Dermis microvascular lymphatic vessel endothelial cell (primary cell): Measurements from ENCODE around the gene MAP3K20. TPM values are rescaled to one million over a fixed set of nuclear protein-coding genes. Genes with fewer than 3 reads are reported as not detected.
"Not testable (repeated sequence)": the region's sequence is repeated elsewhere in the genome, so short reads cannot be mapped to it uniquely, and the experiment has no call there.

Experiments used
- DNase-seq, 2 donors: peaks; one replicate each; pipeline versions ENCODE4 v3.0.0 to v3.0.0-alpha.2; 2010; ENCODE audit warnings: low read depth in 2 of 2
- total RNA-seq: library from RNA; depleted of rRNA; stranded (reverse); fragments of >200 nt; gene quantifications from 2 replicates; pipeline ENCODE4 v1.2.1, GENCODE V29; 2014

The MAP3K20 gene
- total RNA-seq, 1 donor from 2014 or later = 27.2 TPM

DNA sequence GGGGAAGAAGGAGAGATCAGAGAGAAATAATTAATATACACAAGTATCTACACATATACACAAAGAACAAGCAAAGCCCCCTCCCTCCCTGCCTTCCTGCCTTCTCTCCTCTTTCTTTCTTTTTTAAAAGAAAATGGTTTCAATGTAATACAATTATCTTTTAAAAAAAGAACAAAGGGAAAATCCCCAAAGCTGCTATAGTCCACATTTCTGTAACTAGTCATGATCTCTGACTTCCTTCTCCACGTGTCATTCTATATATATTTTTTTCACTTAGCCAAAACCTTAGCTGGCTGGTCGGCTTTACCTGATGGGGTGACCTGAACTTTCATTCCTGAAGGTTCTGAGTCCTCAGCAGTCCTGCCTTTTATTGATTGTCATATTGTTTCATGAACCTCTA lies 44.3 kb downstream of the MAP3K20 start:
- DNase-seq = no peak

GRCh38 chr2:173122936-173123335 lies 47.3 kb downstream of the MAP3K20 start:
- no peak for DNase-seq

DNA sequence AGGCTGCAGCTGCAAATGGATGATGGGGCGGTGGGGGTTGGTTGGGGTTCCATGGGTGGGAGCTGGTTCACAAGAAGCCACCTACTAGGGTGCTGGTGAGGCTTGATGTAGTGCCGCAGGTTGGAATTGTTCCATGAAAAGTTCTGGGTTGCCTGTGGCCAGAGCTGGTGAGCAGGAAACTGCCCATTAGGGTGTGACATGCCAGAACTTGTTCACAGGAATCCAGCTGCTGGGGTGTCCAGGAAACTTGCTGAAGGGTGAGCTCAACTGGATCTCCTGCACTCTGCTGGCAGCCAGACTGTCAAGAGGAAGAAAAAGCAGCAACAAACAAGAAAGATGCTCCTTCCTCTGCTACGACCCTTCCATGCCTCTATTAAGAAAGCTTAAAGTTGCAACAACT lies 48.8 kb downstream of the MAP3K20 start:
- DNase-seq = peak in 1 of 2 donors; percentile 21

GRCh38 chr2:173126819-173127218 lies 51.2 kb downstream of the MAP3K20 start:
- no peak for DNase-seq

- not testable (repeated sequence) for DNase-seq
These were observed 52.5 kb downstream of the MAP3K20 start for GRCh38 chr2:173128132-173128531.

DNA sequence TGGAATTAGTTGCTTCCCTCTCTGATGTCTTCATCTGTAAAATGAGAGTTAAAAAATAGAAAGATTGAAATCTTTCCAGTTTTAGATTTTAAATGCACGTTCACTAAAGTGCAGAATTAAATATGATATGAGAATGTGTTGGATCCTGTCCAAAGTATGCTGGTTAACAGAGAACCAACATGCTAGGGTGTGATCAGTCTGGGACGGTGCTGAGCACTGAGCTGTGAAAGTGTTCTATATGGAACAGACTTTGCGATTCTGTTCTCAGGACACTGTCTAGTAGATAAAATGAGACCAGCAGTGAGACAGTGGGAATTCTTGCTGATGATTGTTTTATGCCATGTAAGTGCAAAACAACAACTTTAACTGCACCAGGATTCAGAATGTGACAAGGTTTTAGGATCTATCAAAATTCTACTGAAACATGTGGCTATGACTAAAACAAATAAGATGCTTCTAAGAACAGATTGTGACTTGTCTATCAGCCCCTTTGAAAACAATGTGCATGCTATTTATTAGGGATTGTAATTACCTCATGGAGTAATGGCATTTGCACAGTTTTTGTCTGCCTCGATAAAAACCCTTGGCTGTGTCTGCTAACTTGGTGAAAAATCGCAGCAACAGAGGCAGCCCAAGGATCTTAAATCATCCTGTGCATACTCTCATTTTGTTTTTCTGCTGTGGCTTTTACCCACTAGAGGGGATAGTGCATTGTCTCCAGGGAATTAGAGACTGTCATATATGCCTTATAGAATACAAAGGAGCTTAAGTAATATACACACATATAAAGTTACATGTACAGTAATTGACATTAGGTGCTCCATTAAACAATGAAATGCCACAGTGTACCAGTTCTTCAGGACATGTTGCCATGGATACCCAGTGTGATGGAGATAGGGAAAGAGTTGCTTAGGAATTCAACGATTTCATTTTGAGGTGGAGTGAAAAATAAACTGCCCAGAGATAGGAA lies 55.1 kb downstream of the MAP3K20 start:
- DNase-seq = no peak

GRCh38 chr2:173132531-173132930 lies 56.9 kb downstream of the MAP3K20 start:
- no peak for DNase-seq

GRCh38 chr2:173134703-173135102 lies 59.1 kb downstream of the MAP3K20 start:
- DNase-seq = no peak

- no peak for DNase-seq
These were observed 60.4 kb downstream of the MAP3K20 start for GRCh38 chr2:173136067-173136466.

GRCh38 chr2:173136599-173136998 lies 61.0 kb downstream of the MAP3K20 start:
- DNase-seq = no peak

GRCh38 chr2:173137610-173138009 lies 62.0 kb downstream of the MAP3K20 start:
- no peak for DNase-seq

DNA sequence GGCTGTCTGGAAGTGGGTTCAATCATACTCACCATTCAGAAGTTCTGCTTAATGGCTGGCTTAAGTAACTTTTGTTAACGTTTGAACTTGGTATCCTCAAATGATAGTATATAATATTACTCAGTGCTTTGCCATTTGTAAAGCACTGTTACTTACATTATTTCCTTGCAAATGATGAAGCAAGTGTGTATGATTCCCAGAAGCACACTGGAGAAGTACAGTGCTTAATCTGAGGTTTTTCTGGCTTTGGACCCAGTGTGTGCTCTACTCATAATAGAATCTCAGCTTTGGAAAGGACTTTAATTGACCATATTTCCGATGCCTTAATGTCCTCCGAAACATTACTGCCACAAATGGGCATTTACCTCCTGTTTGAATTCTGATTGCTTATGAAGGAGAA lies 63.3 kb downstream of the MAP3K20 start:
- DNase-seq = no peak

DNA sequence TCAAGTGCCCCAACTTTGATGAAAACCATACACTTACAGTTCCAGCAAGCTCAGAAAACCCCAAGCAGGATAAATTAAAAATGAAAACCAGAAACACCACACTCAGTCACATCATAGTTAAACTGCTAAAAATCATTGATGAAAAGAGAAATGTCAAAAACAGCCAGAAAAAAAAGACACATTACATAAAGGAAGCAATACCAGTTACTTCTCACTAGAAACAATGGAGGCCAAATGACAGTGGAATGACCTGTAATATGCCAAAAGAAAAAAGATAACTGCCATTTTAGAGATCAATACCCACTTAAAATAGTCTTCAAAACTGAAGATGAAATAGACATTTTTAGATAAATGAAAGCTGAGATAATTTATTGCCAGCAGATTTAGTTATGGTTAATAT lies 66.0 kb downstream of the MAP3K20 start:
- no peak for DNase-seq

DNA sequence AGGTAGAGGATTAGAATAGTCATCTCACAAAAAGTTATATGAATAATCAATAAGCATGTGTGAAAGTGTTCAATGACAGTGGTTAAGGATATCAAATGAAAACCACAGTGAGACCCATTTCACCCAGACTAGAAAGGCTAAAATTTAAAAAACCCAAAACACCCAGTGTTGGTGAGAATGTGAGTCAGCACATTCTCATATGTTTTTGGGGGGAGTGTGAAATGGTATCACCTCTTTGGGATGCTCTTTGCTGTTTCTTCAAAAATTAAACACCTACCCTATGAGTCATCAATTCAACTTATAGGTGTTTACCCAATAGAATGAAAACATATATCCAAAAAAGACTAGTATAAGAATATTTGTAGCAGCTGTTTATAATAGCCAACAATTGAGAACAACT lies 69.8 kb downstream of the MAP3K20 start:
- no peak for DNase-seq

DNA sequence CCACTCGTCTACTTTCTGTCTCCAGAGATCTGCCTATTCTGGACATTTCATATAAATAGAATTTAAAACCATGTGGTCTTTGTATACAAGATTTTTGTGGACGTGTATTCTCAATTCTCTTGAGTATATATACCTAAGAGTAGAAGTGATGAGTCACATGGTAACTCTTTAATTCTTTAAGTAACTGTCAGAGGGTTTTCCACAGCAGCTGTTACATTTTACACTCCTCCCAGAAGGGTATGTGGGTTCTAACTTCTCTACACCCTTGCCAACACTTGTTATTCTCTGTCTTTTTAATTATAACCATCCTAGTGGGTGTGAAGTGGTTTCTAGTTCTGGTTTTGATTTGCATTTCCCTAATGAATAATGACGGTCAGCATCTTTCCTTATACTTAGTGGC lies 70.9 kb downstream of the MAP3K20 start:
- no peak for DNase-seq

- DNase-seq = peak; percentile 11 to 24
These were observed 72.9 kb downstream of the MAP3K20 start for GRCh38 chr2:173148520-173148919.

GRCh38 chr2:173149491-173149890 lies 73.8 kb downstream of the MAP3K20 start:
- peak; percentile 15 to 22 for DNase-seq

- no peak for DNase-seq
These were observed 74.4 kb downstream of the MAP3K20 start for GRCh38 chr2:173150087-173150486.

DNA sequence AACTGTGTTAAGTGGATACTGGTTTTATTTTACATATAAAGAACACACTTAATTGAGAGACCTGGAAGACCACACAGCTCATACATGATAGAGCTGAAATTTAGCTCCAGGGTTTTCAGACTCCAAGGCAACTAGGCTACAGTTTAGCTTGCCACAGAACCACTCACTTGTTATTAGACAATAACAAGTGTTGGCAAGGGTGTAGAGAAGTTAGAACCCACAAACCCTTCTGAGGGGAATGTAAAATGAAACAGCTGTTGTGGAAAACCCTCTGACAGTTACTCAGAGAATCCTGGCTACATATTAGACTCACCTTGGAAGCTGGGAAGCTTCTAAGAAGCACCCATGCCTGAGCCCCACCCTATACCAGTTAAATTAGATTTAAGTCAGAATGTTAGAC lies 75.3 kb downstream of the MAP3K20 start:
- DNase-seq = no peak

GRCh38 chr2:173151671-173152401 lies 76.2 kb downstream of the MAP3K20 start:
- DNase-seq = peak in 1 of 2 donors; percentile 61

GRCh38 chr2:173153301-173153885 lies 77.7 kb downstream of the MAP3K20 start:
- DNase-seq = no peak

GRCh38 chr2:173157676-173158293 lies 82.1 kb downstream of the MAP3K20 start:
- DNase-seq = no peak
